Breast epithelium (tissue), 4 donors: ENCODE data around the gene STRBP. TPM values are rescaled to one million over a fixed set of nuclear protein-coding genes. Genes with fewer than 3 reads are reported as not detected.
"Not testable (repeated sequence)": the region's sequence is repeated elsewhere in the genome, so short reads cannot be mapped to it uniquely, and the experiment has no call there.

Experiments used
- DNase-seq, 2 donors: peaks; one replicate each; pipeline ENCODE4 v3.0.0-alpha.2; 2019; ENCODE audit warnings: low spot score in 2 of 2
- H3K27ac ChIP-seq, 2 donors: fragments of 200-600 bp; sonication (generic) in 1 of 2; one replicate each; pipeline ENCODE4 v1.5.1; 2016 to 2019; ENCODE audit warnings: mild to moderate bottlenecking in 1 of 2
- H3K27me3 ChIP-seq, 2 donors: fragments of 200-600 bp; sonication (generic) in 1 of 2; one replicate each; pipeline versions ENCODE4 v1.5.1 to v1.6.0; 2017 to 2019; ENCODE audit warnings: control low read depth in 1 of 2, mild to moderate bottlenecking in 1 of 2
- H3K36me3 ChIP-seq: fragments of 200-600 bp; one replicate; pipeline ENCODE4 v1.5.1; 2019
- H3K4me1 ChIP-seq, 2 donors: fragments of 200-600 bp; sonication (generic); one replicate each; pipeline ENCODE4 v1.5.1; 2016 to 2019; ENCODE audit warnings: control low read depth in 1 of 2
- H3K4me3 ChIP-seq, 3 donors: fragments of 200-600 bp; sonication (generic); 1 replicate in 2 of 3; 2 replicates in 1 of 3; pipeline ENCODE4 v1.5.1; 2016 to 2019; ENCODE audit warnings: mild to moderate bottlenecking in 3 of 3, moderate library complexity in 2 of 3
- H3K9me3 ChIP-seq, 2 donors: fragments of 200-600 bp; sonication (generic) in 1 of 2; one replicate each; pipeline ENCODE4 v1.5.1; 2016 to 2019; ENCODE audit warnings: control low read depth in 1 of 2
- CTCF ChIP-seq, 3 donors: fragments of 450-650 bp; IDR thresholded peaks; one replicate each; pipeline ENCODE4 v1.5.1; 2016 to 2017; ENCODE audit warnings: antibody characterized with exemption in 3 of 3, mild to moderate bottlenecking in 3 of 3, moderate library complexity in 3 of 3
- POLR2A ChIP-seq: fragments of 450-650 bp; IDR thresholded peaks from one replicate; pipeline ENCODE4 v1.6.1; 2016; ENCODE audit warnings: antibody characterized with exemption, mild to moderate bottlenecking, moderate library complexity
- POLR2AphosphoS5 ChIP-seq, 3 donors: sonication (generic); formaldehyde crosslinking; IDR thresholded peaks; one replicate each; pipeline ENCODE4 v1.6.1; 2017; ENCODE audit warnings: antibody characterized with exemption in 3 of 3
- intact Hi-C: fragments of 100-400 bp; cut with DNase I; formaldehyde crosslinking; loops from one replicate; pipeline ENCODE4 v1.15.1; 2023; ENCODE audit warnings: low total_unique reads
- total RNA-seq, 3 donors: library from RNA; depleted of rRNA; stranded (reverse); fragments of >200 nt; gene quantifications; one replicate each; pipeline ENCODE4 v1.1.0, GENCODE V29; 2016

The STRBP gene
- total RNA-seq, 3 donors from 2014 or later, result 8.0 to 37.0 (median 22.6) TPM

- H3K27ac ChIP-seq, result no peak overlapping the region
- intact Hi-C loops, result no loop called here
- no peaks in the 10 kb centered on the region for H3K27me3 ChIP-seq
- no peak for TF ChIP-seq POLR2A
- TF ChIP-seq CTCF (IDR thresholded peaks at IDR 0.05), result no peak
- no peak for TF ChIP-seq POLR2AphosphoS5 (IDR thresholded peaks at IDR 0.05)
- H3K4me1 ChIP-seq, result no peaks in the 10 kb centered on the region
- H3K9me3 ChIP-seq, result no peaks in the 10 kb centered on the region
- H3K4me3 ChIP-seq, result no peak overlapping the region
- no peak for DNase-seq
- H3K36me3 ChIP-seq, result no peaks in the 10 kb centered on the region
These were observed 77.1 kb downstream of the STRBP start for GRCh38 chr9:123191260-123191659.

- intact Hi-C loops, result no loop called here
- H3K9me3 ChIP-seq, result no peaks in the 10 kb centered on the region
- no peak for DNase-seq
- H3K4me3 ChIP-seq, result no peak overlapping the region
- no peaks in the 10 kb centered on the region for H3K4me1 ChIP-seq
- no peak overlapping the region for H3K27ac ChIP-seq
- no peaks in the 10 kb centered on the region for H3K27me3 ChIP-seq
- TF ChIP-seq POLR2AphosphoS5 (IDR thresholded peaks at IDR 0.05) (no peak), POLR2A (no peak), CTCF (IDR thresholded peaks at IDR 0.05) (no peak)
- no peaks in the 10 kb centered on the region for H3K36me3 ChIP-seq
These were observed 81.3 kb downstream of the STRBP start for GRCh38 chr9:123187131-123187530.

- H3K27ac ChIP-seq, H3K27me3 ChIP-seq, H3K4me3 ChIP-seq, H3K36me3 ChIP-seq, DNase-seq, intact Hi-C loops, H3K9me3 ChIP-seq, H3K4me1 ChIP-seq: not testable (repeated sequence)
These were observed 82.4 kb downstream of the STRBP start for GRCh38 chr9:123186029-123186428.

GRCh38 chr9:123176949-123177348 is 91.4 kb downstream of the STRBP start:
- no peak for DNase-seq
- Histone ChIP-seq H3K9me3 (no peaks in the 10 kb centered on the region), H3K36me3 (no peaks in the 10 kb centered on the region), H3K4me1 (no peaks in the 10 kb centered on the region), H3K27me3 (no peaks in the 10 kb centered on the region), H3K4me3 (no peak overlapping the region), H3K27ac (peak overlapping the region in 1 of 2 donors; percentile 65)
- TF ChIP-seq CTCF (IDR thresholded peaks at IDR 0.05) (no peak), POLR2A (no peak), POLR2AphosphoS5 (IDR thresholded peaks at IDR 0.05) (no peak)
- intact Hi-C loops, result no loop called here

- no peaks in the 10 kb centered on the region for H3K4me1 ChIP-seq
- TF ChIP-seq POLR2A, result no peak
- no peak for TF ChIP-seq POLR2AphosphoS5 (IDR thresholded peaks at IDR 0.05)
- no peak for TF ChIP-seq CTCF (IDR thresholded peaks at IDR 0.05)
- no peak for DNase-seq
- no peaks in the 10 kb centered on the region for H3K27me3 ChIP-seq
- intact Hi-C loops, result no loop called here
- no peaks in the 10 kb centered on the region for H3K36me3 ChIP-seq
- H3K4me3 ChIP-seq, result peak overlapping the region in 2 of 3 donors; percentile 17 to 36
- no peaks in the 10 kb centered on the region for H3K9me3 ChIP-seq
- peak overlapping the region; percentile 13 to 65 for H3K27ac ChIP-seq
These were observed 92.3 kb downstream of the STRBP start for GRCh38 chr9:123175854-123176629.
